GM21526 (cell line): Measurements from ENCODE around the gene ICE2.
A peak's percentile ranks its signal among the peaks of the same experiment; 100 is the strongest.
"Not testable (repeated sequence)": the region's sequence is repeated elsewhere in the genome, so short reads cannot be mapped to it uniquely, and the experiment has no call there.

ENCODE experiments used
- ATAC-seq: cut with Tn5 transposase; IDR thresholded peaks from one replicate; pipeline ENCODE4 v1.9.1; 2021; ENCODE audit warnings: moderate library complexity; ENCODE audit not compliant: unreplicated experiment, low FRiP score

The ICE2 gene

GRCh38 chr15:60413231-60413824 is 65.6 kb downstream of the ICE2 start:
- no peak for ATAC-seq

- ATAC-seq: not testable (repeated sequence)
Measured at GRCh38 chr15:60412807-60413206, 66.1 kb downstream of the ICE2 start.

GRCh38 chr15:60411774-60412425 is 67.0 kb downstream of the ICE2 start:
- no peak for ATAC-seq

GRCh38 chr15:60410350-60410749 is 68.6 kb downstream of the ICE2 start:
- ATAC-seq: not testable (repeated sequence)

- ATAC-seq: no peak
Measured at GRCh38 chr15:60408463-60408981, 70.4 kb downstream of the ICE2 start.

GRCh38 chr15:60407415-60407805 is 71.5 kb downstream of the ICE2 start:
- ATAC-seq: no peak

GRCh38 chr15:60406513-60407414 is 72.2 kb downstream of the ICE2 start:
- no peak for ATAC-seq

GRCh38 chr15:60405399-60405798 is 73.5 kb downstream of the ICE2 start:
- ATAC-seq: no peak

GRCh38 chr15:60404351-60404750 is 74.6 kb downstream of the ICE2 start:
- not testable (repeated sequence) for ATAC-seq

- no peak for ATAC-seq
Measured at GRCh38 chr15:60400944-60401343, 78.0 kb downstream of the ICE2 start.

- no peak for ATAC-seq
Measured at GRCh38 chr15:60399931-60400330, 79.0 kb downstream of the ICE2 start.

GRCh38 chr15:60399246-60399915 is 79.6 kb downstream of the ICE2 start:
- no peak for ATAC-seq

GRCh38 chr15:60397772-60398445 is 81.0 kb downstream of the ICE2 start, which contains the start of gene ANXA2:
Gene ANXA2 (minus strand): TSS chr15:60397986. CDS start chr15:60386075, 11,911 bp downstream.
- peak; percentile 59 for ATAC-seq

- ATAC-seq: peak; percentile 79
Measured at GRCh38 chr15:60396958-60397771, 81.8 kb downstream of the ICE2 start.

- no peak for ATAC-seq
Measured at GRCh38 chr15:60396560-60396957, 82.4 kb downstream of the ICE2 start.

- ATAC-seq: no peak
Measured at GRCh38 chr15:60396100-60396499, 82.8 kb downstream of the ICE2 start.

- ATAC-seq: no peak
Measured at GRCh38 chr15:60395276-60396011, 83.5 kb downstream of the ICE2 start.

GRCh38 chr15:60394689-60395097 is 84.2 kb downstream of the ICE2 start:
- ATAC-seq: no peak
